DOHH2 (cell line): ENCODE results near the gene YDJC.
A peak's percentile ranks its signal among the peaks of the same experiment; 100 is the strongest.

ENCODE experiments used
- H3F3A ChIP-seq: fragments of 200-600 bp; sonication (generic), shearing (Covaris generic); 2 replicates; pipeline ENCODE4 v1.6.0; 2016; ENCODE audit warnings: antibody characterized with exemption, mild to moderate bottlenecking; ENCODE audit not compliant: control insufficient read depth, insufficient read depth
- H3K27ac ChIP-seq: fragments of 200-600 bp; sonication (generic); 2 replicates; pipeline ENCODE4 v1.5.1; 2014; ENCODE audit warnings: low read depth, mild to moderate bottlenecking, low read length, moderate library complexity
- H3K27me3 ChIP-seq: fragments of 200-600 bp; sonication (generic); 2 replicates; pipeline ENCODE4 v1.6.1; 2014; ENCODE audit warnings: mild to moderate bottlenecking, low read length, mixed read lengths; ENCODE audit not compliant: control insufficient read depth
- H3K36me3 ChIP-seq: fragments of 200-600 bp; sonication (generic); 2 replicates; pipeline ENCODE4 v1.6.1; 2014; ENCODE audit warnings: mild to moderate bottlenecking, low read length, moderate library complexity, mixed read lengths; ENCODE audit not compliant: control insufficient read depth
- H3K4me1 ChIP-seq: fragments of 200-600 bp; sonication (generic); 2 replicates; pipeline ENCODE4 v1.6.1; 2014; ENCODE audit warnings: mild to moderate bottlenecking, low read length, mixed read lengths; ENCODE audit not compliant: control insufficient read depth
- H3K4me2 ChIP-seq: fragments of 200-600 bp; sonication (generic); 2 replicates; pipeline ENCODE4 v1.6.0; 2014; ENCODE audit warnings: mild to moderate bottlenecking, low read length, moderate library complexity
- H3K4me3 ChIP-seq: fragments of 200-600 bp; sonication (generic); 2 replicates; pipeline ENCODE4 v1.5.1; 2014; ENCODE audit warnings: mild to moderate bottlenecking, low read length, mixed read lengths
- H3K79me2 ChIP-seq: fragments of 200-600 bp; sonication (generic); 2 replicates; pipeline ENCODE4 v1.6.1; 2014; ENCODE audit warnings: mild to moderate bottlenecking, low read length, mixed read lengths; ENCODE audit not compliant: control insufficient read depth
- H3K9me2 ChIP-seq: fragments of 200-600 bp; sonication (generic); replicated peaks from 2 replicates; pipeline ENCODE4 v1.6.1; 2014; ENCODE audit warnings: mild to moderate bottlenecking, low read length, mixed read lengths; ENCODE audit not compliant: control insufficient read depth
- H3K9me3 ChIP-seq: fragments of 200-600 bp; sonication (generic); 2 replicates; pipeline ENCODE4 v1.6.1; 2014; ENCODE audit warnings: antibody characterized with exemption, low read length, mixed read lengths; ENCODE audit not compliant: control insufficient read depth, insufficient read depth
- H4K20me1 ChIP-seq: fragments of 200-600 bp; sonication (generic); 2 replicates; pipeline ENCODE4 v1.6.0; 2014; ENCODE audit warnings: low read depth, mild to moderate bottlenecking, antibody characterized with exemption, low read length, moderate library complexity; ENCODE audit not compliant: control insufficient read depth, insufficient read depth
- EZH2phosphoT487 ChIP-seq: fragments of 200-600 bp; sonication (generic); IDR thresholded peaks from 2 replicates; pipeline ENCODE4 v1.6.1; 2017; ENCODE audit warnings: borderline replicate concordance, mild to moderate bottlenecking, antibody characterized with exemption, low read length, moderate library complexity, mixed read lengths
- TF ChIP-seq, protein P1 (sequence below): fragments of 200-600 bp; sonication (generic); IDR thresholded peaks from one replicate; pipeline ENCODE4 v1.5.1; 2014; ENCODE audit warnings: antibody characterized with exemption, mild to moderate bottlenecking, low read depth, low read length; ENCODE audit not compliant: poor library complexity, severe bottlenecking

The YDJC gene

DNA sequence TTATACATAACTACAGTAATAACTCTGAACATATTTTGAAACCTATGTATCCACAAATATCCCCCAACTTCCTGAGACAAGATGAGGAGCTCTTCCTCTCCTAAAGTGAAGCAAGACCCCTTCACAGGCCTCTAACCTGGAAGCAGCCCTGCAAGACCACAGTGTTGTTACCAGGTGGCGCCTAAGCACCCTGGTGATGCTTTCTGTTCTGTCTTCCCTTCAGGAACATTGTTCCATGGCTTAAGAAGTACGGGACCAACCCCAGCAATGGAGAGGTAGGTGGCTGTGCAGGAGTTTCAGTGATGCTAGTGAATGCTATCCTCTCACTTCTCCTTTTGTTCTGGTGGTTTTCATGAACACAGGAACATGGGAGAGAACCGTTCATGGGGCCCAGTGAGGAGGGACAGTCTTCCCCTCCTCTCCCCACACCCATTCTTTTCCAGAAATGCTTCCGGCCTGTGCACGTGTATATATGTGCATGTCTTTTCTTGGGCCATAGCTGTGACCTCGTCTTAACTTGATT is 42.3 kb upstream of the YDJC start:
- Histone ChIP-seq H3F3A (peaks cover 10% of the 10 kb centered on the region), H3K9me3 (no peaks in the 10 kb centered on the region), H4K20me1 (no peaks in the 10 kb centered on the region), H3K27me3 (no peaks in the 10 kb centered on the region), H3K4me1 (peaks cover 53% of the 10 kb centered on the region), H3K36me3 (peaks cover 64% of the 10 kb centered on the region), H3K4me2 (peak overlapping the region; percentile 60), H3K27ac (peak overlapping the region; percentile 72), H3K4me3 (peak overlapping the region; percentile 30; the same call in 1 of the 2 replicates), H3K9me2 (no peaks in the 10 kb centered on the region), H3K79me2 (peaks cover 41% of the 10 kb centered on the region)
- TF ChIP-seq EZH2phosphoT487, result no peak
- TF ChIP-seq, protein P1, sequence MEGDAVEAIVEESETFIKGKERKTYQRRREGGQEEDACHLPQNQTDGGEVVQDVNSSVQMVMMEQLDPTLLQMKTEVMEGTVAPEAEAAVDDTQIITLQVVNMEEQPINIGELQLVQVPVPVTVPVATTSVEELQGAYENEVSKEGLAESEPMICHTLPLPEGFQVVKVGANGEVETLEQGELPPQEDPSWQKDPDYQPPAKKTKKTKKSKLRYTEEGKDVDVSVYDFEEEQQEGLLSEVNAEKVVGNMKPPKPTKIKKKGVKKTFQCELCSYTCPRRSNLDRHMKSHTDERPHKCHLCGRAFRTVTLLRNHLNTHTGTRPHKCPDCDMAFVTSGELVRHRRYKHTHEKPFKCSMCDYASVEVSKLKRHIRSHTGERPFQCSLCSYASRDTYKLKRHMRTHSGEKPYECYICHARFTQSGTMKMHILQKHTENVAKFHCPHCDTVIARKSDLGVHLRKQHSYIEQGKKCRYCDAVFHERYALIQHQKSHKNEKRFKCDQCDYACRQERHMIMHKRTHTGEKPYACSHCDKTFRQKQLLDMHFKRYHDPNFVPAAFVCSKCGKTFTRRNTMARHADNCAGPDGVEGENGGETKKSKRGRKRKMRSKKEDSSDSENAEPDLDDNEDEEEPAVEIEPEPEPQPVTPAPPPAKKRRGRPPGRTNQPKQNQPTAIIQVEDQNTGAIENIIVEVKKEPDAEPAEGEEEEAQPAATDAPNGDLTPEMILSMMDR, result peak; percentile 26

DNA sequence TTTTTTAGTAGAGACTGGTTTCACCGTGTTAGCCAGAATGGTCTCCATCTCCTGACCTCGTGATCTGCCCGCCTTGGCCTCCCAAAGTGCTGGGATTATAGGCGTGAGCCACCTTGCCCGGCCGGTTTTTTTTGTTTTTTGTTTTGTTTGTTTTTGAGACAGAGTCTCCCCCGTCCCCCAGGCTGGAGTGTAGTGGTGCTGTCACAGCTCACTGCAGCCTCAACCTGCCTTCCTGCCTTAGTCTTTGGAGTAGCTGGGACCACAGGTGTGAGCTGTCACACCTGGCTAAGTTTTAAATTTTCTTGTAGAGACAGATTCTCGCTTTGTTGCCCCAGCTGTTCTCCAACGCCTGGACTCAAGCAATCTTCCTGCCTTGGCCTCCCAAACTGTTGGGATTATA is 39.2 kb upstream of the YDJC start:
- H3K4me3 ChIP-seq, result peak overlapping the region; percentile 16; the same call in 1 of the 2 replicates
- peak overlapping the region; percentile 72 for H3K27ac ChIP-seq
- peaks cover 66% of the 10 kb centered on the region for H3K4me1 ChIP-seq
- H3K9me2 ChIP-seq, result no peaks in the 10 kb centered on the region
- H3K36me3 ChIP-seq, result peaks cover 47% of the 10 kb centered on the region
- H3K9me3 ChIP-seq, result no peaks in the 10 kb centered on the region
- peak overlapping the region; percentile 60 for H3K4me2 ChIP-seq
- peaks cover 55% of the 10 kb centered on the region for H3K79me2 ChIP-seq
- no peaks in the 10 kb centered on the region for H4K20me1 ChIP-seq
- H3F3A ChIP-seq, result peaks cover 10% of the 10 kb centered on the region
- no peak for TF ChIP-seq EZH2phosphoT487
- TF ChIP-seq, protein P1, result no peak
- H3K27me3 ChIP-seq, result no peaks in the 10 kb centered on the region

DNA sequence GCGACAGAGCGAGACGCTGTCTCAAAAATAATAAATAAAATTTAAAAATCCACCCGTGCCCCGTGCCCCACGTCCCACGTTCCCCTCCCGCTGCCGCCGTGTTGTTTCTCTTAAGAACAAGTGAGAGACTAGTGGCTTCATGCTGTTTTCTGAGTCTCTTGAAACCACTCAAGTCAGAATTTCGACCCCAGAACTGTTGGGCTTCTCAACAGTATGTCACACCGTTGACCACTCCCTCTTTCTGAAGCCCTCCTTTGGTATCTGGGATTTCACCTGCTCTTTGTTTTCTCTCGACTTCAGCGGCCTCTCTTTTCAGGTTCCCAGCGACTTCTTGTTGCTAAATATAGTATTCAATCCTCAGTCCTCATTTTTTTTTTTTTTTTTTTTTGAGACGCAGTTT is 37.0 kb upstream of the YDJC start:
- Histone ChIP-seq H3F3A (peaks cover 10% of the 10 kb centered on the region), H3K4me3 (peak overlapping the region; percentile 90), H3K4me1 (peaks cover 55% of the 10 kb centered on the region), H3K27ac (peak overlapping the region; percentile 71), H3K36me3 (peaks cover 25% of the 10 kb centered on the region), H3K9me3 (no peaks in the 10 kb centered on the region), H4K20me1 (no peaks in the 10 kb centered on the region), H3K27me3 (no peaks in the 10 kb centered on the region), H3K4me2 (peak overlapping the region; percentile 78), H3K9me2 (no peaks in the 10 kb centered on the region), H3K79me2 (peaks cover 49% of the 10 kb centered on the region)
- TF ChIP-seq, protein P1, result no peak
- no peak for TF ChIP-seq EZH2phosphoT487
